ENCODE results near the gene KRT79.

Gene KRT79

DNA sequence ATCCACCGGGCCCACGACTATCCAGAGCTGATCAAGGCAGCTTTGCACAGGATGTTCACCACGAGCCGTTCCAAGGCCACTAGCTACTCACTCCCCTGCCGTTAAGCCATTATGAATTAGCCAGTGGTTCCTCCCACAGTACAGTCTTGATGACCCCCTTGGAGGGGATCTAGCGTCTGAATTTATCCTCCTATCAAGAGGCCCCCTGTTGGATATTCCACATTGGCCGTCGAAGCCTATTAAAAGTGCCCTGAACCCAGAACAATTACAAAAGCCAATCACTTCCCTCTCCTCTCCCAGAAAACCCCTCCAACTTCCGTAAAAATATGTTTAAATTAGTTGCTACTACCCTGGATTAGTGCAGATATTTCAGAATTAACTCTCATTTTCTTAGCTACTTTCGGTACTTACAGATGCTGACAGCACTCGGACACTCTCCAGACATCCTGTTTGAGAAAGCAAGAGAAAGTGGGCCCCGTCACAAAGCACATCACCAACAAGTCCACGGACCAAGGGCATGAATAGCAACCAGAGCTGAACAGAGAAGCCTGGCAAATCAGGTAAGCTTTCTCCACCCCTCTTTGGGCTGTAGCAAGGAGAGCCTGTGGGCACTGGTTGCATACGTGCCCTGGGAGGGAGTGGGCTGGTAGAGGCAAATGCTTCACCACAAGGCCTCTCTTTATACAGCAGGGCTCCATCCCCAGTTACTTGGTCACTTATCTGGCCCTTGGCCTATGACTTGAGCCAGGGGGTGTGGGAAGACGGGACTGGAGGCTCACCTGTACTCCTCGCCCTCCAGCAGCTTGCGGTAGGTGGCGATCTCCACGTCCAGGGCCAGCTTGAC, 43.5 kb downstream of the KRT79 start:
- Mint-ChIP-seq H3K4me1 (no peaks in the 10 kb centered on the region), H3K9me3 (no peaks in the 10 kb centered on the region), H3K27me3 (ENCODE audit: low read depth, poor library complexity) (peaks cover 58% of the 10 kb centered on the region), H3K27ac (no peak overlapping the region), H3K36me3 (ENCODE audit: low read depth) (no peaks in the 10 kb centered on the region), H3K4me3 (no peak overlapping the region)
- TF ChIP-seq CTCF (IDR thresholded peaks at IDR 0.05) = no peak
- no peak for DNase-seq

DNA sequence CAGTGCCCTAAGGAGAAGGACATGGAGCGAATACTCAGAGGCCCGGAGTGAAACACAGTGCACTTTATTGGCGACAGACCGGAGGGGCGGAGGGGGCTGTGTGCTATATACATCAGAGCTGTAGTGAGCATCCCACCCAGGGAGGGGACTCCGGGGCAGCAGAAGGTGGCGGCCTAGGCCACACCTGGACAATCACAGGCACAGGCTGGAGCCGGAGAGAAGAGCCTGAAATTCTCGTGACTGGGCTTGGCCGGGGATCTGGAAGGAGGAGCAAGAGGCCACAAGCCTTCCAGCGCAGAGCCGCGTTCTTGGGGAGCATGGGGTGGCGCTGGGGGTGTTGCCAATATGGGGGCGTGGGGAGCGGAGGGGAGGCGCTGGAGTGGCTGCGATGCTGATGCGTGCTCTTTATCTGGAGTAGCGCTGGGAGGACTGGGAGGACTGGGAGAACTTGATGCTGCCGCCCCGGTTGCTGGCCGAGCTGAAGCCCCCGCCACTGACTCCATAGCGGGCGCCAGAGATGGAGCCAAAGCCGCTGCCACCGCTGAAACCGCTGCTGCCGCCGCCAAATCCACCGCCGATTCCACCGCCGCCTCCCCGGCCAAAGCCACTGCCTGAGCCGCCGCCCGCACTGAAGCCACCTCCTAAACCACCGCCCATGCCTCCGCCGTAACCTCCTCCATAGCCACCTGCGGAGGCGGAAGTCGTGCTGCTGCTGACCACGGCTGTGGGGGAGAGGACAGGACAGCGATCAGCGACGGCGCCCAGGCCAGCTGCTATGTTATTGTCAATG, 44.3 kb downstream of the KRT79 start:
- Mint-ChIP-seq H3K4me3 (peak overlapping the region; percentile 49), H3K27me3 (ENCODE audit: low read depth, poor library complexity) (peaks cover 64% of the 10 kb centered on the region), H3K4me1 (no peaks in the 10 kb centered on the region), H3K27ac (peak overlapping the region; percentile 47), H3K9me3 (no peaks in the 10 kb centered on the region), H3K36me3 (ENCODE audit: low read depth) (no peaks in the 10 kb centered on the region)
- no peak for TF ChIP-seq CTCF (IDR thresholded peaks at IDR 0.05)
- DNase-seq = peak; percentile 36

- H3K4me3 Mint-ChIP-seq = peak overlapping the region; percentile 49
- no peaks in the 10 kb centered on the region for H3K4me1 Mint-ChIP-seq
- no peak for DNase-seq
- H3K27me3 Mint-ChIP-seq (ENCODE audit: low read depth, poor library complexity) = peaks cover 64% of the 10 kb centered on the region
- no peaks in the 10 kb centered on the region for H3K36me3 Mint-ChIP-seq (ENCODE audit: low read depth)
- no peaks in the 10 kb centered on the region for H3K9me3 Mint-ChIP-seq
- no peak for TF ChIP-seq CTCF (IDR thresholded peaks at IDR 0.05)
- H3K27ac Mint-ChIP-seq = peak overlapping the region; percentile 47
Observed at GRCh38 chr12:52788876-52789636, 45.1 kb downstream of the KRT79 start.

DNA sequence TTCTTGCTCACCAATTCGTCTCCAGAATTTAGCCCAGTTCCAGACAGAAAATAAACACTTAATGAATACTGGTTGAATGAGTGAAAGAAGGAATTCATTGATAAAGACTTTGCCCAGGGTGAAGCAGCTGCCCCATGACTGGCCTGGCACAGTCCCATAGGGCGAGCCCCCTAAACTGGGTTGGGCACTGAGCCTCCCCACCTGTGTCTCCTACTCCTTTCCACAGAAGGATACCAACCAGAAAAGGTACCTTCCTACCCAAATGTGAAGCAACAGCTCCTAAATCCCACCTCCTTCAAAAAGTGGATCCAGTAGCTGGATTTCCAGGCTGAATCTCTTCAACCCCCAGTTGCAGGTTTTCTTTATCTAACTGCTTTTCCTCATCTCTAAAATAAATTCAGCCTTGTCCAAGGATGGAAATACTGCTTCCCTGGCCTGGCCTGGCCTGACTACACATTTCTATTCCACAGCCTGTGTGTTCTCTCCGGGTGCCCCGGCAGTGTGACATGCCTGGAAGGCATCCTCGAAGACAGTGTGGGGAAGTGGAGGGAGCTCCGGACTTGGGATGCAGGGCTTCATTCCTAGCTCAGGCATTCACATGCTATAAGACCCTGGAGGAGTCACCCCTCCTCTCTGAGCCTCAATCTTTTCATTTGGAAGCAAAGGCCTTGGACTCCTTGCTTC, 45.8 kb downstream of the KRT79 start:
- no peak for TF ChIP-seq CTCF (IDR thresholded peaks at IDR 0.05)
- no peak overlapping the region for H3K27ac Mint-ChIP-seq
- no peaks in the 10 kb centered on the region for H3K4me1 Mint-ChIP-seq
- H3K36me3 Mint-ChIP-seq (ENCODE audit: low read depth) = no peaks in the 10 kb centered on the region
- H3K4me3 Mint-ChIP-seq = no peak overlapping the region
- no peak for DNase-seq
- peaks cover 63% of the 10 kb centered on the region for H3K27me3 Mint-ChIP-seq (ENCODE audit: low read depth, poor library complexity)
- H3K9me3 Mint-ChIP-seq = no peaks in the 10 kb centered on the region

DNA sequence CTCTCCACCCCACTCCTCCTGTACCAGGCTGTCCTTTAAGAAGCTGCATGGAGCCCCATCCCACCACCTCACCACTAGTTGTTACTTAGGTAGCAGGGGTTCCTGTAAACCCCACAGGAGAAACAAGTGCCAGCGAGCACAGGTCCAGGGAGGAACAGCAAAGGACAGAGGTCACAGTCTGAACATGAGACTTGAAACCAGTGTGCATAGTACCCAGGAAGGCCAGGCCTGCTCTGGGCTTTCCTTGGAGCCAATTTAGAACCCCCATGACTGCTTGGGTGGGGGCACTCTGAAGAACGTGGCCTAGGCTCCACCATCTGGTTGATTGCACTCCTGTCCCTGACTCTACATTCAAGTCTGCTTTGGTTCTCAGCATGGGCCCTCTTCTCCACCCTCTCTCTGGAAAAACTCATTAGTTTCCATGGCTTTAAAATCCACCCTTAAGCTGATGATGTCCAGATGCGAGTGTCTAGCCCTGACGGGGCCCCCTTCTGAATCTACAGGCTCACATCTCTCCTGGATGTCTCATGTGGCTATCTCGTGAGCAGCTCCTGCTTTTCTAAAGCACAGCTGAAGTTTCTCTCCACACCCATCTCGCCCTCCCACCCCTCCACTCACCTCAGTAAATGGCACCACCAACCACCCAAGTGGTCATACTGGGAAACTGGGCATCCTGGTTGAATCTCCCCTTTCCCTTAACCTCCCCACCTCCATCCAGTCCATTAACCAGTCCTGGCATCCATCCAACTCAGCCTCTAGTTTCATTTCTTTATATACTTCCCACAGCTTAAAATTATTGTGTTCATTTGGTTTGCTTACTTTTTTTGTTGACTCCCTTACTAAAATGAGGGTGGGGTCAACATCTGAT, 46.6 kb downstream of the KRT79 start:
- Mint-ChIP-seq H3K27me3 (ENCODE audit: low read depth, poor library complexity) (peaks cover 58% of the 10 kb centered on the region), H3K9me3 (no peaks in the 10 kb centered on the region), H3K27ac (no peak overlapping the region), H3K36me3 (ENCODE audit: low read depth) (no peaks in the 10 kb centered on the region), H3K4me3 (no peak overlapping the region), H3K4me1 (no peaks in the 10 kb centered on the region)
- TF ChIP-seq CTCF (IDR thresholded peaks at IDR 0.05) = no peak
- no peak for DNase-seq
